ENCODE data around the gene CD19.

DNA sequence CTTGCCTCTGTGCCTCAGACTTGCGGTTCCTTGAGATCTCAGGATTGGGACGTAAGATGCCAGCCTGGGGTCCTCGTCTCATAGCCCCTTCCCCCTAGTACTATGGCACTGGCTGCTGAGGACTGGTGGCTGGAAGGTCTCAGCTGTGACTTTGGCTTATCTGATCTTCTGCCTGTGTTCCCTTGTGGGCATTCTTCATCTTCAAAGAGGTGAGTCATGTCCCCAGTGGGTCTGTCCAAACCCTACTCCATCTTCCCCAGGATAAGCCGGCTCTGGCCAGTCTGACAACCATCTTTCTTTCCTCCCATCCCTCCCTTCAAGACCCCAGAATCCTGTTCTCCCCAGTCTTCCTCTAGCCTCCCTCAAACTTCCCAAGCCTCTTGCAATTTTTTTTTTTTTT, 3.6 kb downstream of the CD19 start:
- TF ChIP-seq EP300 (IDR thresholded peaks at IDR 0.05) = no peak
- TF ChIP-seq, protein P1, sequence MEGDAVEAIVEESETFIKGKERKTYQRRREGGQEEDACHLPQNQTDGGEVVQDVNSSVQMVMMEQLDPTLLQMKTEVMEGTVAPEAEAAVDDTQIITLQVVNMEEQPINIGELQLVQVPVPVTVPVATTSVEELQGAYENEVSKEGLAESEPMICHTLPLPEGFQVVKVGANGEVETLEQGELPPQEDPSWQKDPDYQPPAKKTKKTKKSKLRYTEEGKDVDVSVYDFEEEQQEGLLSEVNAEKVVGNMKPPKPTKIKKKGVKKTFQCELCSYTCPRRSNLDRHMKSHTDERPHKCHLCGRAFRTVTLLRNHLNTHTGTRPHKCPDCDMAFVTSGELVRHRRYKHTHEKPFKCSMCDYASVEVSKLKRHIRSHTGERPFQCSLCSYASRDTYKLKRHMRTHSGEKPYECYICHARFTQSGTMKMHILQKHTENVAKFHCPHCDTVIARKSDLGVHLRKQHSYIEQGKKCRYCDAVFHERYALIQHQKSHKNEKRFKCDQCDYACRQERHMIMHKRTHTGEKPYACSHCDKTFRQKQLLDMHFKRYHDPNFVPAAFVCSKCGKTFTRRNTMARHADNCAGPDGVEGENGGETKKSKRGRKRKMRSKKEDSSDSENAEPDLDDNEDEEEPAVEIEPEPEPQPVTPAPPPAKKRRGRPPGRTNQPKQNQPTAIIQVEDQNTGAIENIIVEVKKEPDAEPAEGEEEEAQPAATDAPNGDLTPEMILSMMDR (IDR thresholded peaks at IDR 0.05) = no peak

All from upper lobe of left lung (tissue), 4 donors.